AG04450 (cell line): ENCODE measurements around the gene MAP2. TPM values are rescaled to one million over a fixed set of nuclear protein-coding genes. Genes with fewer than 3 reads are reported as not detected.

Experiments
- CTCF ChIA-PET: fragments of 300-600, 350-600 bp; formaldehyde crosslinking; extraction: SDS; loops from one replicate; lab custom pipeline; 2022; ENCODE audit warnings: antibody characterized with exemption, inconsistent platforms; lab: Charles Lee
- POLR2A ChIA-PET: fragments of 350-600 bp; formaldehyde crosslinking; extraction: SDS; loops from one replicate; lab custom pipeline; 2021; ENCODE audit warnings: antibody characterized with exemption, inconsistent platforms; lab: Yijun Ruan, JAX
- DNase-seq: peaks from one replicate; pipeline ENCODE4 v3.0.0-alpha.2; 2011; ENCODE audit warnings: low read depth, low spot score
- H3K27ac ChIP-seq: one replicate; pipeline ENCODE4 v1.5.1; 2012; ENCODE audit warnings: low read depth, low read length, control low read depth
- H3K27me3 ChIP-seq: one replicate; pipeline ENCODE4 v1.6.0; 2012; ENCODE audit warnings: low read length; ENCODE audit not compliant: control insufficient read depth, insufficient read depth
- H3K4me3 ChIP-seq: 2 replicates; pipeline ENCODE4 v1.5.1; 2011; ENCODE audit warnings: mild to moderate bottlenecking, low read depth, low read length, control low read depth
- H3K9me3 ChIP-seq: 2 replicates; pipeline ENCODE4 v1.5.1; 2012; ENCODE audit warnings: low read length; ENCODE audit not compliant: control insufficient read depth, insufficient read depth
- CTCF ChIP-seq: IDR thresholded peaks from 2 replicates; pipeline ENCODE4 v1.5.1; 2011; ENCODE audit warnings: low read depth, low read length, control low read depth, inconsistent platforms
- polyA plus RNA-seq: library from polyadenylated mRNA; depleted of rRNA; stranded (reverse); fragments of >200 nt; gene quantifications from 2 replicates; pipeline ENCODE4 v1.2.3, GENCODE V29; 2011

MAP2 gene
- polyA plus RNA-seq, 1 experiment = 0.69 TPM

- no peak for DNase-seq
- H3K9me3 ChIP-seq = no peaks in the 10 kb centered on the region
- H3K27ac ChIP-seq = no peak overlapping the region
- no peak for TF ChIP-seq CTCF
- H3K27me3 ChIP-seq = no peaks in the 10 kb centered on the region
- no peak overlapping the region for H3K4me3 ChIP-seq
- POLR2A ChIA-PET = no interaction called here
- CTCF ChIA-PET = interaction anchor here (1.1 to 6.5 kb wide), 4 partner anchors 10 to 189 kb away, joined by 3 to 40 read pairs (median 4); partner anchors contain the start of gene MAP2
Measured at GRCh38 chr2:209523041-209523740, 99.3 kb downstream of the MAP2 start.

- ChIA-PET CTCF (interaction anchor here (1.1 to 6.5 kb wide), 5 partner anchors 10 to 189 kb away, joined by 3 to 40 read pairs (median 3); partner anchors contain the start of gene MAP2), POLR2A (no interaction called here)
- no peak for TF ChIP-seq CTCF
- H3K9me3 ChIP-seq = no peaks in the 10 kb centered on the region
- DNase-seq = no peak
- H3K27me3 ChIP-seq = no peaks in the 10 kb centered on the region
- no peak overlapping the region for H3K27ac ChIP-seq
- H3K4me3 ChIP-seq = no peak overlapping the region
Measured at GRCh38 chr2:209523867-209524266, 100.0 kb downstream of the MAP2 start.

GRCh38 chr2:209525331-209525730 is 101.5 kb downstream of the MAP2 start:
- ChIA-PET POLR2A (no interaction called here), CTCF (interaction anchor here (6.5 kb wide), 1 partner anchor 101 kb away, joined by 40 read pairs; the partner anchor contains the start of gene MAP2)
- no peak for DNase-seq
- Histone ChIP-seq H3K27me3 (no peaks in the 10 kb centered on the region), H3K9me3 (no peaks in the 10 kb centered on the region), H3K4me3 (no peak overlapping the region), H3K27ac (no peak overlapping the region)
- no peak for TF ChIP-seq CTCF

GRCh38 chr2:209525834-209526281 is 102.0 kb downstream of the MAP2 start:
- no peak overlapping the region for H3K27ac ChIP-seq
- ChIA-PET POLR2A (no interaction called here), CTCF (interaction anchor here (6.5 kb wide), 1 partner anchor 101 kb away, joined by 40 read pairs; the partner anchor contains the start of gene MAP2)
- H3K9me3 ChIP-seq = no peaks in the 10 kb centered on the region
- peak; percentile 67 for DNase-seq
- H3K27me3 ChIP-seq = no peaks in the 10 kb centered on the region
- H3K4me3 ChIP-seq = no peak overlapping the region
- TF ChIP-seq CTCF = no peak

GRCh38 chr2:209526561-209526960 is 102.7 kb downstream of the MAP2 start:
- H3K27me3 ChIP-seq = no peaks in the 10 kb centered on the region
- no peak overlapping the region for H3K27ac ChIP-seq
- 0 out of 2 replicates have a peak overlapping the region, but pooled peaks have one; percentile 5 for H3K4me3 ChIP-seq
- ChIA-PET POLR2A (no interaction called here), CTCF (interaction anchor here (0.8 to 6.5 kb wide), 2 partner anchors 102 to 192 kb away, joined by 3 to 40 read pairs; partner anchors contain the start of gene MAP2)
- DNase-seq = no peak
- H3K9me3 ChIP-seq = no peaks in the 10 kb centered on the region
- TF ChIP-seq CTCF = no peak
